A673 (cell line): ENCODE results near the gene TMEM272.

Source experiments
- CTCF ChIP-seq: fragments of 300-800, 200-600 bp; sonication (generic); conservative IDR thresholded peaks from 2 replicates; pipeline ENCODE4 v1.5.1; 2017; ENCODE audit warnings: low read depth, mild to moderate bottlenecking, antibody characterized with exemption, low read length, moderate library complexity, mixed read lengths
- EZH2 ChIP-seq: fragments of 200-600 bp; sonication (generic); IDR thresholded peaks from 2 replicates; pipeline ENCODE4 v1.6.1; 2017; ENCODE audit warnings: borderline replicate concordance, low read depth, mild to moderate bottlenecking, mixed read lengths, antibody characterized with exemption, low read length; ENCODE audit not compliant: poor library complexity, severe bottlenecking

GRCh38 chr13:51780099-51780498 lies 64.9 kb downstream of the TMEM272 start:
- TF ChIP-seq CTCF = no peak
- TF ChIP-seq EZH2 = no peak
